ENCODE results near the gene MXRA7.
A peak's percentile ranks its signal among the peaks of the same experiment; 100 is the strongest.

MXRA7 gene

GRCh38 chr17:76678330-76678729 is 32.4 kb downstream of the MXRA7 start:
- H3K36me3 ChIP-seq (ENCODE audit: insufficient read depth, low read length), result peaks cover 52% of the 10 kb centered on the region
- H3K9ac ChIP-seq (ENCODE audit: low read depth, low read length), result no peak overlapping the region
- no peak overlapping the region for H3K4me3 ChIP-seq (ENCODE audit: low read length)
- no peak overlapping the region for H3K4me2 ChIP-seq (ENCODE audit: low read length)
- no peaks in the 10 kb centered on the region for H3K9me3 ChIP-seq (replicated peaks; ENCODE audit: low read length)
- H3K27me3 ChIP-seq (ENCODE audit: control insufficient read depth, insufficient read depth, low read length), result no peaks in the 10 kb centered on the region
- H3K4me1 ChIP-seq (ENCODE audit: control insufficient read depth, insufficient read depth, low read length), result peaks cover 24% of the 10 kb centered on the region

- H3K27me3 ChIP-seq (ENCODE audit: control insufficient read depth, insufficient read depth, low read length), result no peaks in the 10 kb centered on the region
- H3K4me3 ChIP-seq (ENCODE audit: low read length), result no peak overlapping the region
- no peak overlapping the region for H3K4me2 ChIP-seq (ENCODE audit: low read length)
- H3K4me1 ChIP-seq (ENCODE audit: control insufficient read depth, insufficient read depth, low read length), result peaks cover 20% of the 10 kb centered on the region
- peaks cover 43% of the 10 kb centered on the region for H3K36me3 ChIP-seq (ENCODE audit: insufficient read depth, low read length)
- no peak overlapping the region for H3K9ac ChIP-seq (ENCODE audit: low read depth, low read length)
- no peaks in the 10 kb centered on the region for H3K9me3 ChIP-seq (replicated peaks; ENCODE audit: low read length)
Observed at GRCh38 chr17:76677406-76677805, 33.4 kb downstream of the MXRA7 start.

- H3K4me2 ChIP-seq (ENCODE audit: low read length), result no peak overlapping the region
Observed at GRCh38 chr17:76676629-76677028, 34.1 kb downstream of the MXRA7 start.

GRCh38 chr17:76675648-76676047 is 35.1 kb downstream of the MXRA7 start:
- Histone ChIP-seq H3K4me1 (ENCODE audit: control insufficient read depth, insufficient read depth, low read length) (peaks cover 14% of the 10 kb centered on the region), H3K4me2 (ENCODE audit: low read length) (no peak overlapping the region), H3K9ac (ENCODE audit: low read depth, low read length) (no peak overlapping the region), H3K4me3 (ENCODE audit: low read length) (no peak overlapping the region), H3K9me3 (replicated peaks; ENCODE audit: low read length) (no peaks in the 10 kb centered on the region), H3K36me3 (ENCODE audit: insufficient read depth, low read length) (peaks cover 38% of the 10 kb centered on the region), H3K27me3 (ENCODE audit: control insufficient read depth, insufficient read depth, low read length) (no peaks in the 10 kb centered on the region)

More at GRCh38 chr17:76676629-76677028, 34.1 kb downstream of the MXRA7 start:
- Histone ChIP-seq H3K4me1 (ENCODE audit: control insufficient read depth, insufficient read depth, low read length) (peaks cover 15% of the 10 kb centered on the region), H3K36me3 (ENCODE audit: insufficient read depth, low read length) (peaks cover 43% of the 10 kb centered on the region), H3K9me3 (replicated peaks; ENCODE audit: low read length) (no peaks in the 10 kb centered on the region), H3K27me3 (ENCODE audit: control insufficient read depth, insufficient read depth, low read length) (no peaks in the 10 kb centered on the region), H3K4me3 (ENCODE audit: low read length) (no peak overlapping the region), H3K9ac (ENCODE audit: low read depth, low read length) (no peak overlapping the region)

- Histone ChIP-seq H3K4me1 (ENCODE audit: control insufficient read depth, insufficient read depth, low read length) (peaks cover 14% of the 10 kb centered on the region), H3K4me3 (ENCODE audit: low read length) (no peak overlapping the region), H3K9ac (ENCODE audit: low read depth, low read length) (no peak overlapping the region), H3K4me2 (ENCODE audit: low read length) (no peak overlapping the region), H3K9me3 (replicated peaks; ENCODE audit: low read length) (no peaks in the 10 kb centered on the region), H3K27me3 (ENCODE audit: control insufficient read depth, insufficient read depth, low read length) (no peaks in the 10 kb centered on the region), H3K36me3 (ENCODE audit: insufficient read depth, low read length) (peaks cover 33% of the 10 kb centered on the region)
Observed at GRCh38 chr17:76674600-76674999, 36.2 kb downstream of the MXRA7 start.

GRCh38 chr17:76673729-76674128 is 37.0 kb downstream of the MXRA7 start:
- Histone ChIP-seq H3K4me3 (ENCODE audit: low read length) (no peak overlapping the region), H3K9me3 (replicated peaks; ENCODE audit: low read length) (no peaks in the 10 kb centered on the region), H3K36me3 (ENCODE audit: insufficient read depth, low read length) (peaks cover 26% of the 10 kb centered on the region), H3K4me2 (ENCODE audit: low read length) (no peak overlapping the region), H3K4me1 (ENCODE audit: control insufficient read depth, insufficient read depth, low read length) (peaks cover 17% of the 10 kb centered on the region), H3K9ac (ENCODE audit: low read depth, low read length) (no peak overlapping the region), H3K27me3 (ENCODE audit: control insufficient read depth, insufficient read depth, low read length) (no peaks in the 10 kb centered on the region)

GRCh38 chr17:76672892-76673291 is 37.9 kb downstream of the MXRA7 start:
- H3K4me2 ChIP-seq (ENCODE audit: low read length), result peak overlapping the region; percentile 92
- H3K27me3 ChIP-seq (ENCODE audit: control insufficient read depth, insufficient read depth, low read length), result no peaks in the 10 kb centered on the region
- no peak overlapping the region for H3K4me3 ChIP-seq (ENCODE audit: low read length)

GRCh38 chr17:76672270-76672851 is 38.4 kb downstream of the MXRA7 start:
- Histone ChIP-seq H3K9me3 (replicated peaks; ENCODE audit: low read length) (no peaks in the 10 kb centered on the region), H3K4me2 (ENCODE audit: low read length) (peak overlapping the region; percentile 92), H3K9ac (ENCODE audit: low read depth, low read length) (peak overlapping the region; percentile 89), H3K4me1 (ENCODE audit: control insufficient read depth, insufficient read depth, low read length) (peaks cover 23% of the 10 kb centered on the region), H3K27me3 (ENCODE audit: control insufficient read depth, insufficient read depth, low read length) (no peaks in the 10 kb centered on the region), H3K4me3 (ENCODE audit: low read length) (peak overlapping the region; percentile 75), H3K36me3 (ENCODE audit: insufficient read depth, low read length) (peaks cover 13% of the 10 kb centered on the region)

More at GRCh38 chr17:76672892-76673291, 37.9 kb downstream of the MXRA7 start:
- peaks cover 19% of the 10 kb centered on the region for H3K36me3 ChIP-seq (ENCODE audit: insufficient read depth, low read length)
- H3K9ac ChIP-seq (ENCODE audit: low read depth, low read length), result peak overlapping the region; percentile 89
- H3K9me3 ChIP-seq (replicated peaks; ENCODE audit: low read length), result no peaks in the 10 kb centered on the region
- peaks cover 23% of the 10 kb centered on the region for H3K4me1 ChIP-seq (ENCODE audit: control insufficient read depth, insufficient read depth, low read length)

GRCh38 chr17:76671912-76672262 is 38.9 kb downstream of the MXRA7 start:
- H3K4me2 ChIP-seq (ENCODE audit: low read length), result peak overlapping the region; percentile 92
- H3K9ac ChIP-seq (ENCODE audit: low read depth, low read length), result peak overlapping the region; percentile 89
- peaks cover 11% of the 10 kb centered on the region for H3K36me3 ChIP-seq (ENCODE audit: insufficient read depth, low read length)
- no peaks in the 10 kb centered on the region for H3K27me3 ChIP-seq (ENCODE audit: control insufficient read depth, insufficient read depth, low read length)
- H3K9me3 ChIP-seq (replicated peaks; ENCODE audit: low read length), result no peaks in the 10 kb centered on the region
- H3K4me1 ChIP-seq (ENCODE audit: control insufficient read depth, insufficient read depth, low read length), result peaks cover 23% of the 10 kb centered on the region
- H3K4me3 ChIP-seq (ENCODE audit: low read length), result peak overlapping the region; percentile 75

- Histone ChIP-seq H3K4me2 (ENCODE audit: low read length) (peak overlapping the region; percentile 92), H3K9me3 (replicated peaks; ENCODE audit: low read length) (no peaks in the 10 kb centered on the region), H3K9ac (ENCODE audit: low read depth, low read length) (peak overlapping the region; percentile 89), H3K4me3 (ENCODE audit: low read length) (peak overlapping the region; percentile 75), H3K27me3 (ENCODE audit: control insufficient read depth, insufficient read depth, low read length) (no peaks in the 10 kb centered on the region), H3K36me3 (ENCODE audit: insufficient read depth, low read length) (peaks cover 11% of the 10 kb centered on the region), H3K4me1 (ENCODE audit: control insufficient read depth, insufficient read depth, low read length) (peaks cover 23% of the 10 kb centered on the region)
Observed at GRCh38 chr17:76671123-76671911, 39.4 kb downstream of the MXRA7 start.

GRCh38 chr17:76670718-76671122 is 40.0 kb downstream of the MXRA7 start:
- Histone ChIP-seq H3K27me3 (ENCODE audit: control insufficient read depth, insufficient read depth, low read length) (peaks cover 2% of the 10 kb centered on the region), H3K4me1 (ENCODE audit: control insufficient read depth, insufficient read depth, low read length) (peaks cover 23% of the 10 kb centered on the region), H3K9ac (ENCODE audit: low read depth, low read length) (no peak overlapping the region), H3K4me3 (ENCODE audit: low read length) (peak overlapping the region; percentile 64), H3K9me3 (replicated peaks; ENCODE audit: low read length) (no peaks in the 10 kb centered on the region), H3K36me3 (ENCODE audit: insufficient read depth, low read length) (peaks cover 7% of the 10 kb centered on the region), H3K4me2 (ENCODE audit: low read length) (no peak overlapping the region)
